Kasumi-1 (cell line): ENCODE measurements around the gene PCSK2.

ENCODE experiments used
- DNase-seq, 2 experiments: peaks; one replicate each; lab custom pipeline; 2025; lab: John Stamatoyannopoulos, UW

PCSK2 gene

DNA sequence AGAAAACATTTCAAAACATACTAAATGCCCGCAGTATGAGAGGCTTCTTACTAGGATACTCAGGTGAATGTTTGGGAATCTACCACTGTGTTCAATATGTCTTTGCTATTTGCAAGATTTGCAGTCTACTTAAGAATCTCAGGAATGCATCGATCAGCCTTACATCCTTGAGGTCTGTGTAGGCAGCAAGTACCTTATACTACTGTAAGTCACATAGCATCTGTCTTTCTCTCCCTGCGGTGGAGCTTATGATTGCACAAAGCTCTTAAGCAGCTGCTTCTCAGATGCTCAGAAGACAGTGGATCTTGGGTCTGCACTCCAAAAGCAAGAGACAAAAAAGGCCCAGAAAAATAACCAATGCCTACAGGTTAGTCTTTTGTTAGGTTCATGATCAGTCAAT, 21.4 kb downstream of the PCSK2 start:
- no peak for DNase-seq

DNA sequence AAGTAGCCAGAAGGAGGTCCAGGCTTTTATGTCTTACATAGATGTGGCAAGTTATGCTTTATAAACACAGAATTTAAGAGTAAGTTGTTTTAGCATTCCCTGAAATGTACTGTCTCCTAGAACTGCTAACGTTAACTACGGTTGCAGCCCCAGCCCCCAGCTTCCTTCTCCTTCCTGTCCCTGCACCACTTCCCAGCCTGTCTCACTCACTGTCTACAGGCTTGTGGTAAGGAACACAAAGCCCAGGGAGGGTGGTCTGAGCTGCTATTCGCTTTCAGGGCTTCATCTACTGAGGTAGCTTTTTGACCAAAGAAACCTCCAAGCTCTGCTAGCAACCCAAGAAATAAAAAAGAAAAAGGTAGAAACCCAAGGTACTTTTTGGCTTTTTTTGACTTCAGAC, 35.9 kb downstream of the PCSK2 start:
- peak; percentile 70 to 88 for DNase-seq

- peak; percentile 8 to 17 for DNase-seq
Observed at GRCh38 chr20:17273717-17274116, 46.9 kb downstream of the PCSK2 start.

DNA sequence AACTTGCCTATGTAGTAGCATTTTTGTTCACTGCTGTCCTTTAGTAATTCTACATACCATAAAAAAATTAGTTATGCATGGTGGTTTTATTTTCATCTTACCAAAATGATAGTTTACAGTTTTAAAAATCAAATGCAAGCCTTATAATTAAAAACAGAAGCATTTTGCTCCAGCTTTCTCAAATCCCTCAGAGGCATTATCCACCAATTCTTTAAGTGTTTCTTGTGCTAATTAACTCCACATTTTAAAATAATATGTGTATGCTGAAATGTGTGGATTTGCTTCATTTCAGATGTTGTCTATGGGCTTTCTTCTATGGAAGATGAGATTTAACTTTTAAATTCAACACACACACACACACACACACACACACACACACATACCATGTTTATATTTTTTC, 49.3 kb downstream of the PCSK2 start:
- DNase-seq: no peak

DNA sequence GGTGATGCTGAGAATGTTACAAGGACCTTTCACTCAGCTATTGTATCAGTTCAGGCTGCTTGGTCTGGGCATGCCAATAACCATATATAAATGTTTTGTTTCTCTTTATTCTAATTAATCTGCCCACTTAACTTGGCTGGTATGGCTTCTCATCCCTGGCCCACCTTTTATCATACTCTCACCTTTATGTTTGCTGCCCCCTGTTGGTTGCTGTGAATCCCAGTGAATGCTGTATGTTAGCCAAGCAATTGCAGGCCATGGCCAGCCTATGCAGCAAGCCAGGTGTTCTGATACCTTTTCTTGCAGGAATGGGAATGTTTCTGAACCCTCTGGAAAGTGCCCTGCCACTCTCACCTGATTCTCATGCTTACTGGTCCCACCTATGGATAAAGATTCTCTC, 54.6 kb downstream of the PCSK2 start:
- peak in 1 of 2 experiments; percentile 24 for DNase-seq

- DNase-seq: no peak
Observed at GRCh38 chr20:17282501-17282900, 55.7 kb downstream of the PCSK2 start.

- no peak for DNase-seq
Observed at GRCh38 chr20:17287503-17287902, 60.7 kb downstream of the PCSK2 start.

- DNase-seq: no peak
Observed at GRCh38 chr20:17287998-17288397, 61.2 kb downstream of the PCSK2 start.

DNA sequence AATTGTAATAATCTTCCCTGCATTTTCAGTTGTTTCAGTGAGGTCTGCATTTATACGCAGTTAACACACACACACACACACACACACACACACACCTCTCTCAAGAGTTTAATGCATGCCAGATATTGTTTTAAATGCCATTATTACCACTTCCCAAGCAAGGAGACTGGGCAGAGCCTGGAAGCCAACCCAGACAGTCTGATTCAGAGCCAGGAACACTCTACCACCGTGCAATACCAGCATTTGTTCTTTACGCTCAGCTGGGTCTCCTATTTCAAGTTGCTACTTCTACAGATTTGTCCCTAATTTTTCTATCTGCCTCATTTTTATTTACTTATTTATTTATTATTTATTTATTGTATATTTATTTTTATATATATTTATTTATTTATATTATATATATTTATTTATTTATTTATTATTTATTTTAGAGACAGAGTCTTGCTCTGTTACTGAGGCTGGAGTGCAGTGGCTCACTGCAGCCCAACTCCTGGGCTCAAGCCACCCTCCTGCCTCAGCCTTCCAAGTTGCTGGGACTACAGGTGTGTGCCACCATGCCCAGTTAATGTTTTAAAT, 68.4 kb downstream of the PCSK2 start:
- DNase-seq: no peak

DNA sequence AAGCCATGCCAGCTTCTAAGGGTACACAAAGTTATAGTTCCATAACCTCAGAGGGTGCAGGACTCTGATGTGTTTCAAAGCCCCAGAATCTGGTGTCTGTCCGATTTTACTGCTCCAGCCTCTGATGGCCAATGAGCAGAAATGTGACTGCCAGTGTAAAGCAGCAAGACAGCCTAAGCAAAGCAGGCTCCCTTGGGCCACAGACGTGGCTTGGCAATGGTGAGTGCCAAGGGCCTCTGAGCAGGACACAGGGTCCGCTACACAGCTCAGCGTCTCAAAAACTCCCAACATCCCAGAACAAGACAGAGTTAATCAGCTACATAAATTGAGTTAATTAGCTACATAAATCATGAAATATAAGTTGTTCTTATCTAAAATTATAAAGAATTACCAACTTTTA, 69.2 kb downstream of the PCSK2 start:
- no peak for DNase-seq

DNA sequence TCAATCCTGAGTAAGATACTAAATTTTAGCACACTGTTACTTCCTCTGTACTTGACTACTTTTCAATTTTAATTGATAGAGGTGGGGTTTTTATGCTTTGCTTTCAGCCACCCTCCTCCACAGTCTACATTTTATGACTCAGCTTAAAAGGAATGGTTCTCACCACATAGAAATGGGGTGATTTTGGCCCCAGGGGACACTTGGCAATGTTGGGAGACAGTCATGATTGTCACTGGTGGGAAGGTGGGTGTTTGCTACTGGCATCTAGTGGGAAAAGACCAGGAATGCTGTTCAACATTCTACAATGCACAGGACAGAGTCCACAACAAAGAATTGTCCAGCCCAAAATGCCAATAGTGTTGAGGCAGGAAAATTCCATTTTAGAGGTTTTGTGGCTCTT, 71.3 kb downstream of the PCSK2 start:
- no peak for DNase-seq

DNA sequence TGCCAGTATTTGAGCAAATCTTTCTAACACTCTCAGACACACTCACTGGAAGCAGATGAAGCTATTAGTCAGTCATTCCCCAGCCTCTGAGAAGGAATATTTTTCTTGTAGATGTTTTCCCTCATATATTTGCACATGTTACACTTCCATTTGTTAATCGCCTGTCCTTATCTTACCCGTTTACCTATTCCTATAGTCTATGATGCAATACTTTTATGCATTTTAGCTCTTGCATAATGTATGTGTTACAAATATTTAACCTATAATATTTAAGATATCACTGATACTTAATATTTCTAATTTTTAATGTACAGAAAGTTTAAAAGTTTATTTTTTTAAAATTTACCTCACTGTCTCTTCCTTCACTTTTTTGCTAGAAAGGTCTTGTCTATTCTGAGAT, 71.9 kb downstream of the PCSK2 start:
- no peak for DNase-seq

- no peak for DNase-seq
Observed at GRCh38 chr20:17300113-17300512, 73.3 kb downstream of the PCSK2 start.

GRCh38 chr20:17304774-17305173, 77.9 kb downstream of the PCSK2 start:
- no peak for DNase-seq

GRCh38 chr20:17306427-17306826, 79.6 kb downstream of the PCSK2 start:
- no peak for DNase-seq

DNA sequence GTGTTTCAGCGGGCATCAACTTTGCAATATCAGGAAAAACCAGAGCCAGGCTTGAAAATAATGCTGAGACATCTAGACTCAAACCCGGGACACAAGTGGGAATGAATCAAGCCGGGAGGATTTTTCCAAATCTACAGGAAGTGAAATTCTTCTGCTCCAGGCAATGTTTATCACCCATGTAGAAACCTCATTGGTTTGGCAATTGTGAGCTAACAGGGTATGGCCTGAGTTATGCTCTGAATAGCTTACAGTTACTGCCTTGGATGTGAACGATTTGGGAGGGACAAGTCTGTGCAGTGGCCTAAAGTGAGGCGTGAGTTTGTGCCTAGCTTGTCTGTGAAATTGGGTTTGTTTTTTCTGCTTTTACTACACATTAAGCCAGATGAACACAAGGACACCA, 87.4 kb downstream of the PCSK2 start:
- no peak for DNase-seq

DNA sequence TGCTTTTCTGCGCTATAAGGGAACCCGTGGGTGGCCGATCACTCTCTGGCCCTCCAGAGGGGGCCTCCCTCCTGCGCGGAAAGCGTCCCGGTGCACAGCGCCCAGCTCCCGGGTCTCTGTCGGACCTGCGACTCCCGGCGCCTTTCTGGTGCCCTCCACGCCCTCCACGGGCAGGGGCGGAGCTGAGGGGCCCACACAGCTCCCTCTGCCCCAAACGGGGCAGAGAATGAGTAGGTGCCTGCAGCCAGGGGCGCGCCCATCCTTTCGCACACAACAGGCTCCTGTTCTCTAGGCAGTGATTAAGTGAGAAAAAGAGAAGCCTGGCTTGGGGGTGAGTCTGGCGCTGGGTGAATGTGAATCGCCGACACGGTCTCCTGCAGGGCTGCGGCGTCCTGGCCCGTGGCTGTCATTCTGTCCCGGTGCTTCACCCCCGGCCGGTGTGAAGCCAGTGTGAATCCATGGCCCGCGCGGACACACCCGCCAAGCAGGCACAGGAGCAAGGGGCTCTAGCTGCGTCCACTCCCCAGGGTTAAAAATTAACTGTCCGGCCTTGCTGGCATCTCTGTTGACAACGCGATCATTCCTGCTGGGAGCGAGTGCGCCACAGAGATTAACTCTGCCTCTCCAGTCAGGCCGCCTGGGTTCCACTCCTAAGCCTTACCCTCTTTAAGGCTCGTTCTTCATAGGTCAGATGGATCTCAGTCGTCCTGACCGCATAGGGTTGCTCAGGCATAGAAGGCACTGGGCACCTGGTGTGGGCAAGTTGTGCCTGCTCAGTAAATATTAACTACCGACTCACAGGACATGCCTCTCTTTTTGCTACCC, 88.8 kb downstream of the PCSK2 start:
- DNase-seq: no peak

DNA sequence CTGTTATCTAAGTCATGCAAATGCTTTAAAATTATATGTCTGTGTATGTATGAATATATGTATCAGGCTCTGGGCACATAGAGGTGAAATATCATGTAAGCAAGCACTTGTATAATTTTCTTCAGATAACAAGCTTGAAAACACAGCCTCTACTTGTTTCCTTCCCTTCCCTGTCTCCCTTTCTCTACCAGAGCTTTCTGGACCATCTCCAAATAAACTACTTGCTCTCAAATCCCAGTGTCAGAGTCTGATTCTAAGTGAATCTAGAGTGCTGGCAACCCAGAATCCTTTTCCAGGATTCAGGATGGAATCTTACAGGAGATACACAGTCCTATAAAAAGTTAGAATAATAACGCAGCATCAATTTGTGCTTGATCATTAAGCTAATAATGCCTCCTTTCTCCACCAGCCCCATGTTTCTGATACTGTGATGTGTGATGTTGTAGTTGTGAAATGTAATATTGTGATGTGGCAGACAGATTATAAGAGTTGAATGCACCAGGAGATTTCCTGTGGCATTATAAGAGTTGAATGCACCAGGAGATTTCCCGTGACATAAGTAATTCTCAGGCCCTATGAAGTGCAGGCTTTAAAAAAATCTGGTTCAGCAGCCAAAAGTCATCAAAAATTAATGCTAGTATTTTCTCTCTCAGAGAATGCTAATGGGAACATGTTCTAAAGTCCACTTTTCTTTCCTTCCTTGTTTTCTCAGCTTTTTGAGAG, 89.6 kb downstream of the PCSK2 start:
- no peak for DNase-seq

GRCh38 chr20:17317341-17317740, 90.5 kb downstream of the PCSK2 start:
- DNase-seq: peak; percentile 5 to 21

GRCh38 chr20:17320456-17320855, 93.6 kb downstream of the PCSK2 start:
- DNase-seq: peak in 1 of 2 experiments; percentile 6

DNA sequence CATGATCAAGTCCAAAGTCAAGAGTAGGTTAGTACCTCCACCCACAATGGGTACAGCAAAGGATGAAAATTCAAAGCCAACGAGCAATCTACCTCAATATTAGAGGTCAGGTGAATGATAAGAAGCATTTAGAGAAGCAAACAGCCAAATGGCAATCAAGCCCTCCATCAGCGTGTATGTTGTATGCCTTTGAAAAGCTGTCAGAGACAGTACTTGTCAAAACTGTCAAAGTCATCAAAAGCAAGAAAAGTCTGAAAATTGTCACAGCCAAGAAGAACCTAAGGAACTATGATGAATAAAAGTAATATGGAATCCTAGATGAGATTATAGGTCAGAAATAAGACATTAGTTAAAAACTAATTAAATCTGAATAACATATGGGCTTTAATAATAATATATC, 99.3 kb downstream of the PCSK2 start:
- no peak for DNase-seq

DNA sequence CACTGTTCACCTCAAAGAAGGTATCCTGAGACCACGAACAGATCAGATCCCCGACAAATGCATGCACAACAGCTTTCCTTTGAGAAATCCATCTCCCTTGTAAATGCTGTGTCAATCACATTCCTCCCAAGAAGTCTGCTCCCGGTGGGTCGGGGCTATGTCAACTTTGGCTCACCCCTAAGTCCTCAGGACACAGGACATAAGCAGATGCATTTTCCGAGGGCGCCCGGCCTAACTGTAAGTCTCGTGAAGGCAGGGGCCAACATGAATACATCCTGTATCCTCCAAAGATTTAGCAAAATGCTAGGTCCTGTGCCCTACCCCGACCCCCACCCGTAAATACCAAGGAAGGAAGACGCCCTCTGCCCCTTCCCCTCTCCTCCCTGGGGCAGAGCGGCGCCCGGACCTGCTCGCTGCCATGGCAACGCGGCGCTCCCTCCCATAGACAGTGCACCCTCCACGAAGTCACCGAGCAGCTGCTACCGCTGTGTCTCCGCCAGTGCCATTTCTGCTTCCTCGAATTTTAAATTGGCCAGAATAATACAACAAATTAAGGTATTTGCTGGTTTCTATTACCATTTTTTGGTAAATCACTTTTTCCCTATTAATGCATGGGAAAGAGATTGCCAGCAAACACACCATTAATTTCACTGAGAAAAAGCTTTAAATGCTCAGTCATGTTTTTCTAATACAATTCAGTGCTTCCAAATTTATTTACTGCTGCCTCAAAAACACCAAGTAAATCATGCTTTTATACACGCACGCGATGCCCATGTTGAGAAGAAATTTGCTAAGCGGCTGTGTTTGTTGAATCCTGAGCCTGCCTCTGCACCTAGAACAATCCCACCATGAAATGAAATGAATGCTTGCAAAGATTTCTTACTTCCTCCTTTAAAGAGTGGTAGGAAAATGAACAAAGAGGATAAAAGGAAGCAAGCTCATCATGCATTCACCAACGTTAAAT, 100.6 kb downstream of the PCSK2 start:
- no peak for DNase-seq
